Activated CD8-positive, alpha-beta memory T cell treated with anti-CD3 and anti-CD28 coated beads for 4 hours (primary cell): ENCODE results near the gene ZNF138.
A peak's percentile ranks its signal among the peaks of the same experiment; 100 is the strongest.

ENCODE experiments used
- DNase-seq, 2 donors: peaks; one replicate each; pipeline ENCODE4 v3.0.0-alpha.2; 2020; ENCODE audit warnings: low read depth in 2 of 2

ZNF138 gene

DNA sequence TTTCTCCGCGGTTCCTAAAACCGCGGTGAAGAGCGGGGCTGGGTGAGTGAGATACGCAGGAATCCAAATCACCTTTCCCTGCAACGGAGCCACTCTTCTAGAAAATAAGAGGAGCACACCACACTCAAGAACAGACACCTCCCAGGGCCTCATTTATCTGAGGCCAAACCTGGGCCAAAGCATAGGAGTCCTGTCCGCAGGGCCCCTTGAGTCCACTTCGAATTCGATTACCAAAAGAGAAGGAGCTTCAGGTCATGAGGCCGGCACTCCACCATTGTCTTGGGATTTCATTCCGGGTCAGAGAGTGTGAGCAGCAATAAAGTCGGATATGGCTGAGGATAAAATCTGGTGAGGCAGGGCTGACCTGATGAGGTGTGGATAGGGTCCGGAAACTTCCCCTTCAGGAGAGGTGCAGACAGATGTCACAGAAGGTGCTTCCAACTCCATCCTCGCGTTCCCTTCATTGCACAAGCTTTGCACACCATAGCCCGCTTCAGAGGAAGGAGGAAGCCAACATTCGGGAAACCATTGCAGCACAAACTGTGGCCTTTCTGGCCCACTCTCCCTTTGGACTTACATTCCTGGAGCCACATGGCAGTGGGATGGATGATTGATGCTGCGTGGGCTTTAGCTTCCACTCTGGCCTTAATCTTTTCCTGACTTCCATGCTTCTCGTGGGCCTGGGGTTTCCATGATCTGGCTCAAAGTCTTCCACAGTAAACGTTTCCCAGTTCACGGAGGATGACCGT is 81.6 kb downstream of the ZNF138 start:
- no peak for DNase-seq

DNA sequence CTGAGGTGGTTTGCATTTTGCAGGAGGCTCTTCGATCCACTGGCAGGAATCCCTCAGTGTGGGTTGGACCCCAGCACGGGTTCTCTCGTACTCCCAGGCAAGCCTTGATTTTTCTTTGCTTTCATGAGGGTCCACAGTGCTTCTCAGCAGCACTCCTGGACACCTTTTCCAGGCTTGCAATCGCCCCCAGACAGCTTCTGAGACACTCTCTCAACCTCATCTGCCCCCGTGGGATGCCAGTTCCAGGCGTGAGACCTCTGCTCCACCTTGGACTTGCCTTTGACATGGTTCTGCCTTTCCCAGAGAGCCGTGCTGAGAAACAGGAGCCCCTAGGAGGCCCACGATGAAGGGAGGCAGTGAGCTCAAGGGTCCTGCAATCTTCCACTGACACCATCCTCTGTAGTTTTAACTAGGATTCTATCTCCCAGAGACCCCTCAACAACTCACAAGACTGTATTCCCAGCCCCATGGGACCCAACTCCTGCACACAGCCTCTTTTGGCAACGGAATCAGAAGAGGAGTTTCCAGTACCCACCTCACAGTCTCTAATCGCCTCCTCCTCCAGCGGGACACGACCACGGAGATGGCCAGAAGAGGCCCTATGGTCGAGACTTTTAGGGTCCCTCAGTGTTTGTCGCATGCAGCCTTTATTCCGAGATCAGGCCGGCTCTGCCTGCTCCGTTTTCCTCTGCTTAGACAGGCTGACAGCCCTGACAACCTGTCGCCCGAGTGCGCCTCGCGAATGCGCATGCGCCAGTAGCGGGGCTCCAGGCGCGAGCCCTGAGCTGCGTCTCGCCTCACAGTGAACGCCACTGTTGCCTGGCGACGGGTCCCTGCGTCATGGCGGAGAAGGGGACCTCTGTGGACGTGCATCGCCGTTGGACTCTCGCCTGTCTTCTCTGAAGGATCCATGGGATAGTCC is 82.8 kb downstream of the ZNF138 start:
- DNase-seq, result peak; percentile 27 to 57

DNA sequence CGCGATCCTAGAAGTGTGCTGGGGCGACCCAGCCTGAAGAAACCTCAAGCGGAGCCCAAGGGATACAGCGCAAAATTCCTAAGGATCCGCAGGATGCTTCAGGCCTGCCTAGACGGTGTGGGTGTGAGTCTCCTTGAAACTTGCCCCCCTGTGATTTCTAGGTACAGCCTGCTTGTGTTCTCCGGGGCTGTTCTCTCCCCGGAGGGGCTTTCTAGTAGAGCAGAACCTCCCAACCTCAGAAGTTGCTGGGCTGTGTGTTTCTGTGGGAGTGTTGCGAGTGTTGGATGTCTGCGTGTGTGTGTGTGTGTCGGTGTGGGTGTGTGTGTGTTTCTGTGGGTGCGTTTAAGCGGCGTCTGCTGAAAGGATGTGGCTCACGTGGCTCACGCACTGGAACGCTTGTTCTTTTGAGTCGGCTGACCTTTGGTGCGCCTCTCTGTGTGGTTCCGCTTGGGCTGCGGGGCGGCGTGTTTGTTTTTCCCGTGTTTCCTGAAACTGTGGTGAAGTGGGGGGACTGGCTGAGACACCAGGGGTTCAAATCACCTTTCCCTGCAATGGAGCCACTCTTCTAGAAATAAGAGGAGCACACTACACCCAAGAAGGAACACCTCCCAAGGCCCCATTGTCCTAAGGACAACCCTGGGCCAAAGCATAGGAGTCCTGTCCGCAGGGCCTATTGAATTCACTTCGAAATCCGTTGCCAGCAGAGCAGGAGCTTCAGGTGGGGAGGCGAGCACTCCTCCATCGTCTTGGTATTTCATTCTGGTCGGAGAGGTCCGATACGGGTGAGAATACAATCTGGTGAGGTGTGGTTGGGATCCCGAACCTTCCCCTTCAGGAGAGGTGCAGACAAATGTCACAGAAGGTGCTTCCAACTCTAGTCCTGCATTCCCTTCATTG is 83.7 kb downstream of the ZNF138 start:
- no peak for DNase-seq

DNA sequence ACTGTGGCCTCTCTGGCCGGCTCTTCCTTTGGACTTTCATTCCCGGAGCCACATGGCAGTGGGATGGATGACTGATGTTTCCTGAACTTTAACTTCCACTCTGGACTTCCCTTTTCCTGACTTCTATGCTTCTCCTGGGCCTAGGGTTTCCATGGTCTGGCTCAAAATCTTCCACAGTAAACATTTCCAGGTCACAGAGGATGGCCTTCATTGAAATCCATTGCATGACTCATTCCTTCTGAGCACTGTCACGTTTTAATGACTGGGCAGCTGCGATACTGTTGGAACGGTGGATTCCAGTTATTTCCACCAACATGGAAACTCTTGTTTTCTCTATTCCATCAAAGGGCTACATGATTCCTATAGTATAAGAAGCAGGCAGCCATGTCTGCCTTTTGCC is 84.5 kb downstream of the ZNF138 start:
- DNase-seq, result no peak

DNA sequence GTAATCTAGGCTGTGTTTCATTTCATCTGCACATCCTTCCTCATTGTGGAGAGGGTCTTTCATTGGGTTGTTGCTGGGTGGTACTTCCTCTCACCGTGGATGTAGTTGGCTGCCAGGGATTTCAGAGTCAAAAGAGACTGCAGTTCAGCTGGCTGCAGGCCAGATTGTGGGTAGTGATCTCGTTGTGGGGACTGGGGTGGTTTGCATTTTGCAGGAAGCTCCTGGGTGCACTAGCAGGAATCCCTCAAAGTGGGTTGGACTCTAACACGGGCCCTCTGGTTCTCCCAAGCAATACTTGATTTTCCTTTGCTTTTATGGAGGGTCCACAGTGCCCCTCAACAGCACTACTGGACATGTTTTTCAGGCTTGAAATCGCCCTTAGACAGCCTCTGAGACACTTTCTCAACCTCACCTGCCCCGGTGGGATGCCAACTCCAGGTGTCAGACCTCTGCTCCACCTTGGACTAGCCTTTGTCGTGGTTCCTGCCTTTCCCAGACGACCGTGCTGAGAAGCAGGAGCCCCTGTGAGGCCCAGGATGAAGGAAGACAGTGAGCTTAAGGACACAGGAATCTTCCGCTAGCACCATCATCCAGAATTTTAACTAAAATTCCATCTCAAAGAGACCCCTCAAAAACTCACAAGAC is 85.0 kb downstream of the ZNF138 start:
- no peak for DNase-seq

DNA sequence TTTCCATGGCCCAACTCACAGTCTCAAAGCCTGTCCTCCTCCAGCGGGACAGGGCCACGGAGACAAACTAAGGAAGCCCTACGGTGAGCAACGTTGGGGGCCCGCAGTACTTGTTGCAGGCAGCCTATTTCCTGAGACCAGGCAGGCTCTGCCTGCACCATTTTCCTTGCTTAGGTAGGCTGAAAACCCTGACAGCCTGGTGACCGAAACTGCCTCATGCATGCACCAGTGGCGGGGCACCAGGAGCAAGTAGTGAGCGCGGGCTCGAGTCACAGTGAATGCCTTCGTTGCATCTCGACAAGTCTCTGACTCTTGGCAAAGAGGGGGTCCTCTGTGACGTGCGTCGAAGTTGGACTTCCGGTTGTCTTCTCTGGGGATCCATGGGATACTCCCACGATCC is 85.6 kb downstream of the ZNF138 start:
- no peak for DNase-seq

DNA sequence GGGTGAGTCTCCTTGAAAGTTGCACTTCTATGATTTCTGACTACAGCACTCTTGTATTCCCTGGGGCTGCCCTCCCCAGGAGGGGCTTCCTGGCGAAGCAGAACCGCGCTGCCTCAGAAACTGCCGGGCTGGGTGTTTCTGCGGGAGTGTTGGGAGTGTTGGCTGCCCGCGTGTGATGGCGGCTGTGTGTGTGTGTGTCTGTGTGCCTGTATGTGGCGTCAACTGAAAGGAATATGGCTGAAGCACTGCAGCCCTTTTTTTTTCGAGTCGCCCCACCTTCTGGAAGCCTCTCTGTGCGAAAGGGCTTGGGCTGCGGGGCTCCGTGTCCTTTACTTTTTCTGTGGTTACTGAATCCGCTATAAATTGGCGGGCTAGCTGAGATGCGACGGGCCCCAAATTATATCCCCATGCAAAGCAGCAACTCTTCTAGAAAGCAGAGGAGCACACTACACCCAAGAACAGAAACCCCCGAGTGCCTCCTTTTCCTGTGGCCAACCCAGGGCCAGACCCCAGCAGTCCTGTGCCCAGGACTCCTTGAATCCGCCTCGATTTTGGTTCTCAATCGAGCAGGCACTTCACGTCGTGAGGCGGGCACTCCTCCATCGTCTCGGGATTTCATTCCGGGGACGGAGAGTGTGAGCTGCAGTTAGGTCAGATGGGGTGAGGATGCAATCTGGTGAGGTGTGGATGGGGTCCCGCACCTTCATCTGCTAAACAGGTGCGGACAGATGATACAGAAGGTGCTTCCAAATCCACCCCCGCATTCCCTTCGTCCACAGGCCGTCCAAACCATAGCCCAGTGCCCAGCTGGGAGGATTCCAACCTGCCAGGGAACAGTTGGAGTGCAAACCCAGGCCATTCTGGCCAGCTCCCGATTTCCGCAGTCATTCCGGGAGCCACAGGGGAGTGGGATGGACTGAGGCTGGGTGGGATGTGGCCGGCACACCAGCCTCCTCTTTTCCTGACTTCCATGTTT is 86.4 kb downstream of the ZNF138 start:
- DNase-seq, result no peak

DNA sequence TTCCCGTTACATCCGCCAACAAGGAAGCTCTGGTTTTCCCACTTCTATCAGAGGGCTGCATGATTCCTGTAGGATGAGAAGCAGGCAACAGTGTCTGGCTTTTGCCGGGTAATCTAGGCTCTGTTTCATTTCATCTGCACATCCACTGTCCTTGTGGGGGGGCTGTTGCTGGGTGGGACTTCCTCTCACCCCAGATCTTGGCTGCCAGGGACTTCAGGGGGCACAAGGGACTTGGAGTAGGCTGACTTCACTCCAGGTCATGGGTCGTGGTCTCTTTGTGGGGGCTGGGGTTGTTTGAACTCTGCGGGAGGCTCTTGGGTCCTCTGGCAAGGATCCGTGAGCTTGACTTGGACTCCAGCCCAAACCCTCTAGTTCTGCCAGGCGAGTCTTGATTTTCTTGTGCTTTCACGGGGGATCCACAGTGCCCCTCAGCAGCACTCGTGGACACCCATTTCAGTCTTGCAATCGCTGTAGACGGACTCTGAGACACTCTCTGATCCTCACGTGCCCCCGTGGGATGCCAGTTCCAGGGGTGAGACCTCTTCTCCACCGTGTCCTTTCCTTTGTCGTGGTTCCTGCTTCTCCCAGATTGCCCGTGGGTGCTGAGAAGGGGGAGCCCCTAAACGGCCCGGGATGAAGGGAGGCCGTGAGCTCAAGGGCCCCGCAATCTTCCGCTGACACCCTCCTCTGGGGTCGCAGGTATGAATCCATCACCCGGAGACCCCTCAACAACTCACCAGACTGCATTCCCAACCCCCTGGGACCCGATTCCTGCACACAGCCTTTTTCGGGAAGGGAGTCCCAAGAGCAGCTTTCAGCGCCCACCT is 87.4 kb downstream of the ZNF138 start:
- no peak for DNase-seq

DNA sequence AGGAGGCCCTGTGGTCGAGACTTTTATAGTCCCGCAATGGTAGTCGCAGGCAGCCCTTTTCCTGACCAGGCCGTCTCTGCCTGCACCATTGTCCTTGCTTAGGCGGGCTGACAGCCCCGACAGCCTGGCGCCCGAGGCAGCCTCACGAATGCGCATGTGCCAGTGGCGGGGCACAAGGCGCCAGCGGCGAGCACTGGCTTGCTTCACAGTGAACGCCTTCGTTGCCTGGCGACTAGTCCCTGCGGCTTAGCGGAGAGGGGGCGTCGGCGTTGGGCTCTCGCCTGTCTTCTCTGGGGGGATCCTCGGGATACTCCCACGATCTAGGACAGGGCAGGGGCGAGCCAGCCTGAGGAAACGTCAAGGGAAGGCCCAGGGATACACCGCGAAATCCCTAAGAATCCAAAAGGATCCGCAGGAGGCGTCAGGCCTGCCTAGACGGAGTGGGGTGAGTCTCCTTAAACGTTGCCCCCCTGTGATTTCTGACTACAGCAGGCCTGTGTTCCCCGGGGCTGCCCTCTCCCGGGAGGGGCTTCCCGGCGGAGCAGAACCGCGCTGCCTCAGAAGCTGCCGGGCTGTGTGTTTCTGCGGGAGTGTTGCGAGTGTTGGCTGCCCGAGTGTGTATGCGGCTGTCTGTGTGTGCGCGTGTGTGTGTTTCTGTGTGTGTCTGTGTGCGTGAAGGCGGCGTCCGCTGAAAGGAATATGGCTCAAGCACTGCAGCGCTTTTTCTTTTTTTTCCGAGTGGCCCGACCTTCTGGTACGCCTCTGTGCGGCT is 88.3 kb downstream of the ZNF138 start:
- DNase-seq, result peak in 1 of 2 donors; percentile 16
